Measurements from ENCODE around the gene SLC9A1.

The SLC9A1 gene

DNA sequence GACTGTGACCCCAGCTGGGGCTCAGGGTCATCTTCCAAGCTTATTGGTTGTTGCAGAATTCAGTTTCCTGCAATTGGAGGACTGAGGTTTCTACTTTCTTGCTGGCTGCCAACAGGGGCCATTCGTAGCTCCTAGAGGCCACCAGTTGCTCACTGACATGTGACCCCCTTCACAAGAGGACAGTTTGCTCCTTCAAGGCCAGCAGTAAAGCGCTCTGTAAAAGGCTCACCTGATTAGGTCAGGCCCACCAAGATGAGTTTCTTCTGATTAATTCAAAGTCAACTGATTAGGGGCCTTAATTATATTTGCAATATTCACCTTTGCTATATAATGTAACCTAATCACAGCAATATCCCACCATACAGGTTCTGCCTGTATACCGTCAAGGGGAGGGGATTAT, 68.9 kb downstream of the SLC9A1 start:
- in situ Hi-C loops (cut with MboI; ENCODE audit: low sequenced_read_pairs) = no loop called here

DNA sequence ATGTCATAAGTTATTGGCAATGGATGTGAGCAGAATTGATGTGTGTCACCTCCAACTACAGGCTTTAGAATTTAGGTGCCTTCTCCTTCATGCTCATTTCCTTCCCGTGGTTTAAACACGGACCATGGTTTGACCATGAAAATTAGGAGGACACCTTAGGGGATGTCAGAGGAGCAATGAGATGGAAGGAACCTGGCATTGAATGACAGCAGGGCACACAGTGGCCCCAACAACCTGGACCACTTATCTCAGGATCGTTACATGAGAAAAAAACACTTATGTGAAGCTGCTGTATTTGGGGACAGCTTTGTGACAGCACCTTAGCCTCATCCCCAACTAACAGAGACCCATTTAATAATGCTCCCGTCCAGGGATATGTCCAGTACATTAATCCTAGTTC, 70.8 kb downstream of the SLC9A1 start:
- in situ Hi-C loops (cut with MboI; ENCODE audit: low sequenced_read_pairs) = no loop called here

DNA sequence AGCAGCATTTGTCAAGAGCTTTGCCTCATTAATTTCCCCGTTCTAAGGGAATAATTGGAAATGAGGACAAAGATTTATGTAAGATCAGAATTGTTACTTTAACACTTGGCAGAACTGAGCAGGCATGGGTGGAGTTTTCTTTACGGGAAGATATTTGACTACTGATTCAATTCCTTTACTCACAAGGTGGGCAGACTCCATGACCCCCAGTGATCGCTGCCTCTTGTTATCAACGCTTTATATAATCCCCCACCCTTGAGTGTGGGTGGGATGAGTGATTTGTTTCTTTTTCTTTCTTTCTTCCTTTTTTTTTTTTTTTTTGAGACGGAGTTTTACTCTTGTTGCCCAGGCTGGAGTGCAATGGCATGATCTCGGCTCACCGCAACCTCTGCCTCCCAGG, 77.0 kb downstream of the SLC9A1 start:
- in situ Hi-C loops (cut with MboI; ENCODE audit: low sequenced_read_pairs) = no loop called here

DNA sequence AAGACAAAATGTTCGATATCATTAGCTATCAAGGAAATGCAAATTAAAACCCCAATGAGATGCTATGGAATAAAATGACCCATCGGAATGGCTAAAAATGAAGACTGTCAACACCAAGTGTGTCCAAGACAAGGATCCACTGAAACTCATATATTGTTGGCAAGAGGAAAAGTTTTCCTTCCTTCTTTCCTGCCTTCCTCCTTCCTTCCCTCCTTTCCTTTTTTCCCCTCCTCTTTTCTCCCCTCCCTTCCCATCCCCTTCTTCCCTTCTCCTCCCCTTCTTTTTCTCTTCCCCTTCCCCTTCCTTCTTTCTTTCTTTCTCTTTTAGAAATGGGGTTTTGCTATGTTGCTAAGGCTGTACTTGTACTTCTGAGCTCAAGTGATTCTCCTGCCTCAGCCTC, 78.1 kb downstream of the SLC9A1 start:
- in situ Hi-C loops (cut with MboI; ENCODE audit: low sequenced_read_pairs) = no loop called here

DNA sequence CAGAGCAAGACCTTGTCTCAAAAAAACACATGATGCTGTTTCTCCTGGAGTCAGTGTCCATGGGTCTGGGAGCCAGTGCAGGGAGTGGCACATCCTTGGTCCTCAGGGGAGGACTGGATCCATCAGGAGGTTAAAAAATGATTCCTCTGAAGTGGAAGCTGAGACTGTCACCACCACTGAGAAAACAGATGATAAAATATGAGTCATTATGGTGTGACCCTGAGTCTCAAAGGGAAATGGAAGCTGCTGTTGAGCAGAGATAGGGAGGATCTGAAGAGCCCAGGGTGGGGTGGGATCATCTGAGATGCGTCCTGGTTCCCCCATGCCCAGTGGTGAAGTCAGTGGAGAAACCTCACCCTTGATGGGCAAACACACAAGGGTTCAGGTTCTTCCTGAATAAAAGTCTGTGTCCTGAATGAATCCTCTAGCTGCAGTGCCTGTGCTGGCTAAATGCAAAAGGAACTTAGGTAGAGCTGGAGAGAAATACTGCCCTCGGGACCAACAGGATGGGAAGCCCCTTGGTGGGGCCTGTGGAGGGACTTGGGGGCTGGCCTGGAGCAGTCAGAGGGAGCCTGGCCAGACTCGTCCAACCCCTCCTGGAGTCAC, 80.6 kb downstream of the SLC9A1 start:
- in situ Hi-C loops (cut with MboI; ENCODE audit: low sequenced_read_pairs) = no loop called here

DNA sequence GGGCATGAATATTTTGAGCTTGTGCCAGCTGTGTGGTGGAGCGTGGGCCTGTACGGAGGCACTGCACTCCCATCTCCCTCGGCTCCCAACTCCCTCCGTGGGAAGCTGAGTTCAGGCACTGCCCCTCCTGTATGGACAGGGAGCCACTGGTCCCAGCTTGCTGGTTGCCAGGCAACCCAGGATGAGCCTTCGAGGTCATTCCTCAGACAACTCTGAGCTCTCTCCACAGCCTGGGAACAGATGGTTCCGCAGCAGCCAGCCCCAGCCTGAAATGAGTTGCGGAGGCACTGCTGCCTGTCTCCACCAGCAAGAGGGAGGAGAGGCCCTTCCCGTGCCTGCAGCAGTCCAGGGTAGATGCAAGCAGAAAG, 83.9 kb downstream of the SLC9A1 start:
- in situ Hi-C loops (cut with MboI; ENCODE audit: low sequenced_read_pairs) = no loop called here

DNA sequence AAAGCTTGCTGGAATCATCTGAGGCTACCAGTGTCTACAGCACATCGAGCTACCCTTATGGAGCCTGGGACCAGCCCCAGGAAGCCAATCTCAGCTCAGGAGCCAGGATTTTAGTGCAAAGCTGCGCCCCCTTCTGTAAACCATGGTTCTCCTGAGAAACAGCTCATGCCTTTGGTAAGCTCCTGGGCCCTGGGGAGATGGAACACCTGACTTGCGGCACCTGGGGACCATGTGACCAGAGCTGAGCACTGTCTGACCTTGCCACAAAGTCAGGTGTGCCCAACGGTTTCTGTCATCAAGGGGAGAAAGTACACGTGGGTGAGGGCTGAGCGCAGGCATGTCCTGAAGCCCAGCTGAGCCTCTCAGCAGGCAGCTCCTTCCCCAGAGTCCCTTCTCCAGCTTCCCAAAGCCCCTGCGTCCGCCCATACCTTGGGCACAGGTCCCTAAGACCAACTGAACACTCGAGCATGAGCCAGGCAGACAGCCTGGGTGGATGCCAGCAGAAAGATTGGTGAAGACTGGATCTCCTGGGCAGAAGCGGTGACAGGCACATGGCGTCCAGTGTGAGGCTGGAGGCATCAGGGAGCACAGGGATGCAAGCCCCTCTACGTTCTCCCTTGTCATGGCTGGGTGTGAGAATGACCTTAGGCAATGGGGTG, 84.4 kb downstream of the SLC9A1 start:
- in situ Hi-C loops (cut with MboI; ENCODE audit: low sequenced_read_pairs) = no loop called here

DNA sequence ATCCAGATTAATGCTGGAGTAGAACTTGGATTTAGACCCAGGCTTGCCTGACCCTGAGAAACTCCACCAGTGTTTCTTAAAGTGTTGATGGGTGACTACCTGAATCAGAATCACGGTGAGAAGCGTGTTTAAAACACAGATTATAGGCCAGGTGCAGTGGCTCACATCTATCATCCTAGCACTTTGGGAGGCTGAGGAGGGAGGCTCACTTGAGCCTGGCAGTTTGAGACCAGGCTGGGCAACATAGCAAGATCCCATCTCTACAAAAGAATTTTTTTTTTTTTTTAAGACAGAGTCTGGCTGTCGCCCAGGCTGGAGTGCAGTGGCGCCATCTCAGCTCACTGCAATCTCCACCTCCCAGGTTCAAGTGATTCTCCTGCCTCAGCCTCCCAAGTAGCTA, 86.0 kb downstream of the SLC9A1 start:
- in situ Hi-C loops (cut with MboI; ENCODE audit: low sequenced_read_pairs) = no loop called here

DNA sequence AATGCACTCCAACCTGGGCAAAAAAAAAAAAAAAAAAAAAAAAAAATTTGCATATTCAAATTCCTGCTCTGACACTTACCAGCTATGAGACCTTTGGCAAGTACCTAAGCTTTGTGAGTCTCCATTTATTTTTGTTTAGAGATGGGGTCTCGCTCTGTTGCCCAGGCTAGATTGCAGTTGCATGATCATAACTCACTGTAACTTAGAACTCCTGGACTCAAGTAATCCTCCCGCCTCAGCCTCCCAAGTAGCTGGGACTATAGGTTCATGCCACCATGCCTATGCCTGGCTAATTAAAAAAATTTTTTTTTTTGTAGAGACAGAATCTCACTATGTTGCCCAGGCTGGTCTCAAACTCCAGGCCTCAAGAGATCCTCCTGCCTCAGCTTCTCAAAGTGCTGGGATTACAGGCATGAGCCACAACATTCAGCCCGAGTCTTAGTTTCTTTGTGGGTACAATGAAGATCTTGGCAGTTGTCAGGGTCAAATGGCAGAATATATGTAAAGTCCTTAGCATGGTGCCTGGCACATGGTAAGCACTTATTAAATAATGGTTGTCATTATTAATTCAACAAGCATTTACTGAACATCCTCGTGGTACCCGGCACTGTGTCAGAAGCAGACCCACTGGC, 88.8 kb downstream of the SLC9A1 start:
- in situ Hi-C loops (cut with MboI; ENCODE audit: low sequenced_read_pairs) = no loop called here

DNA sequence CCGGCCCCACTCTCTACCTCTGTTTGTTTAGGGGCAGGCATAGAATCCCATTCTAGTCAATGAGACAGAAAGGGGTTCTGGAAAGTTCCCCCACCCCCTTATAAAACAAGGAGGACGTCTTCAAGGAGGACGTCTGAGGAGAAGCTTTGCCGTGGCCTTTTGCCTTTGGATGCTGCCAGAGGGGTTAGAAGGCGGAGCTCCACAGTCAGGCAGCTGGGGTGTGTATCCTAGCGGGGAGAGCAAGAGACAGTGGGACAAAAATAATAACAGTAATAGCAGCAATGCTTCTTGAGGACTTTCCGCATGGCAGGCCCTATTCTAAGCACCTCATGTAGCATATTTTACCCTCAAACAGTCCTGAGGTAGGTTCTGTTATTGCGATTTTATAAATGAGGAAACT, 94.0 kb downstream of the SLC9A1 start:
- in situ Hi-C loops (cut with MboI; ENCODE audit: low sequenced_read_pairs) = no loop called here

DNA sequence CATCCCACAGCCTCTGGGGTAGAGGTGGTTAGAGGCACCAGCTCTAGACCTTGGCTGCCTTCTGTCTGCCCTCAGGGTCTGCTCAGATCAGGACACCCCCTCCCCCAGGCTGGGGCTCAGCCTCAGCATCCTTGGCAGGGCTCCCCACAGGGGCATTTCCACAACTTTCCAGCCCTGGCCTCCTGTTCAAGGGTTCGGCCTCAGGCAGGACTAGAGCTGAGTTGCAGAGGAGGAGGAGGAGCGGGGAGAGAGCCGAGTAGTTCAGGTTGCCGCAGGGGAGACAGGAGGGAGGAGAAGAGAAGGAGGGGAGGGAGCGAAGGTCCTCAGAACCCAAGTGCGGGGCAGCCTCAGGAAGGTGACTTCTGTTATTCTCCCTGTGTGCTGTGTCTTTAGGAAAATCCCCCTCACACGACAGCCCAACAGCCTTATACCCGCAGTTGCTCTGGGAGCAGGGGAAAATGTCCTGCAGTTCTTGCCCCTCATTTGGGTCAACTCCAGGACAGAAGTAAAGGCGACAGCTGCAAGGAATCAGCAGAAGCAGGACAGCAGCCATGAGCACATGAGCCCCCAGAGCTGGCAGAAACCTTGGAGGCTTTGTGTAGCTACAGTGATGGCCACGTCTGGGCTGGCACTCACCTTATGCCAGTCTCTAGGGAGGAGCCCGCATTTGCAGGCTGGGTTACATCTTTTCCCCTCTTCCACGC, 95.8 kb downstream of the SLC9A1 start:
- in situ Hi-C loops (cut with MboI; ENCODE audit: low sequenced_read_pairs) = no loop called here

DNA sequence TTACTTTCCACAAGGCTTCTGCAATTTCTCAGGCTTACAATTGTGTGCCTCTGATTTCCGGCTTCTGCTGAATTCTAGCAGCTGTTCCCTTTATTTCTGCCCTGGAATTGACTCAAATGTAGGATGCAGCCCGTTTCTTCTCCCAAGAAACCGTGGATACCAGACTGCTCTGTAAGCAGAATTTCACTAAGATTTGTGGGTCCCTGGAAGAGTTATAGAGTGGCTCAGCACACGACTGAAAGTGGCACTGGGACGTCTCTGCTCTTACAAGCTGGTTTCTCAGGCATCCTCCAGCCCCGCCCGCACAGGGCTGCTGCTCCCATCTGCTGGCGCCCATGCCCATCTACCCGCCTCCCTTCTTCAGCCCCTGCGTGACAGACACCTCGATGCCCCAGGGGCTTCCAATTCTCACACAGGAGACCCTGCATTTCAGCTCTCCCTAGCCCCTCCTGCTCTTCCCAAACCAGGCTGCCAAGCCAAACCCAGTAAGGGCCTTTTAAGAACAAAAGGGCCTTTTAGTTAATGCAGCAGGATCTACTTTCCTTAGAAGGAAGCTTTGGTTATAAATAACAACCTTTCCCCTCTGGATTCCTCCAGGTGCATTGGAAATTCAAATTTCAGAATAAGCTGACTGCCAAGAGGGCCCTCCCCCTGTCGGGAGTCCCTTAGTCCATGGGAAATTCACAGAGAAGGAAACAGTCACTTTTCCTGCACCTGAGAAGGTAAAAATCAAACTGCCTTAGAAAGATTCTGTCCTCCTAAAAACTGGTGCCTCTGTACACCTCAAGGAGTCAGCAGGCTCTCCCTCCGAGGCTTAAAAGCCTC, 96.9 kb downstream of the SLC9A1 start:
- in situ Hi-C loops (cut with MboI; ENCODE audit: low sequenced_read_pairs) = no loop called here

DNA sequence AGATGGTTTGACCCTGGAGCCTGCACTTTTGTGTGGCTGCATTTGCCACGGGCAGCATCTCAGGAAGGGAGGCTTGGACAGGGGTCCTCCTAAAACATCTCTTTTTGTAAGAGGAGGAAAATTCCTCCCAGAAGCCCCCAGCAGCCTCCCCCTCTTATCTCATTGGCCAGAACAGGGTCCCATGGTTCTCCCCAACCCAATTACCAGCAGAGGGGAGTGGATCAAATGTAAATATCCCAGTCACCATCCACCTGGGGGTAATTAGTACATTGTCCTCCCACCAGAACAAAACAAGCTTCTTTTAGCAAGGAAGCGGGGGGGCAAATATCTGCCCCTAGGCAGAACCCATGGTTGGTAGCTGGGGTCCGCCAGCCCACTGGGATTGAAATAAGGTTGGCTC, 97.5 kb downstream of the SLC9A1 start:
- in situ Hi-C loops (cut with MboI; ENCODE audit: low sequenced_read_pairs) = no loop called here

DNA sequence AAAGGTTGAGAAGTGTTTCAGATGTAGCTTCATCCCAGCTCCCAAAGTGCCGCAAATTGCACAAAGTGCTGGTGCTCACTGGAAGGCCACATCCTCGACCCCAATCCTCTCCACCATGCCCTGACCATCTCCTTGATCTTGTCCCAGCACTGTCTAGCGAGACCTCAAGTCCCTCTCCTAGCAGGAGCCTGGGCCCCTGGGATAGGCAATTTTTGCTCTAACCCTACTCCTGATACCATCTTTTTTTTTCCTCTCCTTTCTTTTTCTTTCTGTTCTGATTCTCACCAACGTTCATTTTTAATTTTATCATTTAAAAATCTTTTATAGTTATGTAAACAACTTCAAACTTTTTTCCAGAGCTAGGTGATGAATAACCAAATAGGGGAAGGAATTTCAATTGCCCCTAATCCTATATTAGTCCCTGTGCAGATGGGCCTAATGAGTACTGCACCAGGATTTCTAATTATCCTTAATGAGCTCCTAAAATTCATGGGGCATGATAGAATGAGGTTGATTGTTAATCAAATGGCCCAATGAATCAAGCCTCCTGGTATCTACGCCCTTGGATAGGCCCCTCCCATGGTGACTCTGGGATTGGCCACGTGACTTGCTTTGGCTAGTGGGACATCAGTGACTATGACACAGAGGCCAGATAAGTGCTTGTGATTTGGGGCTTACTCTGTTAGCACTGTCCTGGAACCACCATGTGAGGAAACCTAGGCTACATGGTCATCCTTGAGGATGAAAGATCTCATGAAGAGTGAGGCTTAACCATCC, 100.8 kb downstream of the SLC9A1 start:
- in situ Hi-C loops (cut with MboI; ENCODE audit: low sequenced_read_pairs) = no loop called here

DNA sequence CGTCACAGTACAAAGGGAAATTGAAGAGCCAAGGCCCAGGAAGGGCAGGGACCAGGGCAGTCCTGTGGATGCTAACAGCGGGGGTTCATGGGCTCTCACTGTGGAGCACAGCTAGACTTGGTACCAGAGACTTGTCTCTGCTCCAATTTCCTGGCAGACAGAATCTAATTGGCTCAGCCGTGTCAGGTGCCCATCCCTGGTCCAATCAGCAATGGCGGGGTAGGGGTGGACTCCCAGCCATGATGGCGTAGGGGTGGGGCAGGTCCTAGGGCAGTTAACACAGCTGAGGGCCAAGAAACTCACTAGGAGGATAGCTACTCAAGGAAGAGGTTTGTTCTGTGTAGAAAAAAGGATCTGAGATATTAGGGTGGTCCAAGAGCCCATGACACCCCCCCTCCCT, 102.4 kb downstream of the SLC9A1 start:
- in situ Hi-C loops (cut with MboI; ENCODE audit: low sequenced_read_pairs) = no loop called here

DNA sequence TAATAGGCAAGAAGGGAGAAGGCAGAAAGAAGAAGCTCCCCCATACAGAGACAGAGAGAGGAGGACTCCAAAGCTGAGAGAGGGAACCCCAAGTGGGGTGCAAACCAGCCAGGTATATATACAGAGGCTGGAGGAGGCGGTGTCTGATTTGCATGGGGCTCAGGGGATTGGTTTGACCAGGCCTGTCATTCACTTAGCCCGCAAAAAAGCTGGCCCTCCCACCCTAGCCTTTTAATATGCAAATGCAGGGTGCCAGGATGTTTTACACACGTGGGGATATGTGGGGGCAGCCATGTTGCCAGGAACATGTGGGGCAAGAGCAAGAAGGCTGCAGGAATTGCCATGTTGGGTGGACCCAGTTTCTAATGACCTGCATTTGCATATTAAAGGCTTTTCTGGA, 105.3 kb downstream of the SLC9A1 start:
- in situ Hi-C loops (cut with MboI; ENCODE audit: low sequenced_read_pairs) = loop anchor here (5.0 kb wide), 1 partner anchor 48 kb away; no protein-coding TSS in a partner anchor

DNA sequence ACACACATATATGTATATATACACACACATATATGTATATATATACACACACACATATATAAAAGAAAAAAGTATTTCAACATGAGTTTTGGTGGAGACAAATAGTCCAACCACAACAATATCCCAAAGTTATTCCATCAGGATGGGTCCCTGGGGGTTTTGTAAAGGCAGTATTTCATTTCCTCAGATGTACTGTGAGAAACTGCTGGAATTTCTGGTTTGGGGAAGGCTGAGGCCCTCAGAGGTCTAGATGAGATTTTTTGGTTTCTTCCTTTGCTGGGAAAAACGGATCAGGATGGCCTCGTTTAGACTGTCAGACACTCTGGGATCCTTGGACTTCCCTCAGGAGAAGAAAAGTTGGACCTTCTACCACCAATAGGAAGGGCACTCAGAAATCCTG, 105.8 kb downstream of the SLC9A1 start:
- in situ Hi-C loops (cut with MboI; ENCODE audit: low sequenced_read_pairs) = loop anchor here (5.0 kb wide), 1 partner anchor 48 kb away; no protein-coding TSS in a partner anchor
